ENCODE data around the gene LPCAT2.

The LPCAT2 gene

DNA sequence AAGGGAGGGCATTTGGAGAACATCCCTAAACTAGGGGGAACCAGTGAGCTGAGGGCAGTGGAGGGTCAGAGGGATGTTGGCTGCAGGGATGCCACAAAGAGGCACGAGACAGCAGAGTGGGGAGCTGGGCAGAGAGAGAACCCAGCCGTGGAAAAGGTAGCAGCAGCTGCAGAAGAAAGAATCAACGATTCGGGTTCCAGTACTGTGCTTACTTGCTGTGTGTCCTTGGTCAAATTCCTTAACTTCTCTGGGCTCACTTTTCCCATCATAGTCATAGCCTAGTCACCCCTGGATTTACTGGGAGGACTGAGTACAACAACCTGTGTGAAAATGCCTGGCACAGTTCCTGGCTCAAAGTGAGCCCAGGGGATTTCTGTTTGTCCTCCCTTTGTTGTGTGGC lies 42.7 kb upstream of the LPCAT2 start:
- TF ChIP-seq ZFP30 (CRISPR knock-in tag; IDR thresholded peaks at IDR 0.05) (no peak), ZC3H10 (CRISPR knock-in tag; IDR thresholded peaks at IDR 0.05) (no peak), GLIS3 (CRISPR knock-in tag; IDR thresholded peaks at IDR 0.05) (no peak), ZNF8 (CRISPR knock-in tag; IDR thresholded peaks at IDR 0.05) (no peak), BACH2 (CRISPR knock-in tag; IDR thresholded peaks at IDR 0.05; ENCODE audit: borderline replicate concordance) (no peak), ISL1 (CRISPR knock-in tag; IDR thresholded peaks at IDR 0.05) (no peak), ZNF565 (CRISPR knock-in tag; conservative IDR thresholded peaks at IDR 0.05; ENCODE audit: low read depth) (no peak)
- TF ChIP-seq, protein P1, sequence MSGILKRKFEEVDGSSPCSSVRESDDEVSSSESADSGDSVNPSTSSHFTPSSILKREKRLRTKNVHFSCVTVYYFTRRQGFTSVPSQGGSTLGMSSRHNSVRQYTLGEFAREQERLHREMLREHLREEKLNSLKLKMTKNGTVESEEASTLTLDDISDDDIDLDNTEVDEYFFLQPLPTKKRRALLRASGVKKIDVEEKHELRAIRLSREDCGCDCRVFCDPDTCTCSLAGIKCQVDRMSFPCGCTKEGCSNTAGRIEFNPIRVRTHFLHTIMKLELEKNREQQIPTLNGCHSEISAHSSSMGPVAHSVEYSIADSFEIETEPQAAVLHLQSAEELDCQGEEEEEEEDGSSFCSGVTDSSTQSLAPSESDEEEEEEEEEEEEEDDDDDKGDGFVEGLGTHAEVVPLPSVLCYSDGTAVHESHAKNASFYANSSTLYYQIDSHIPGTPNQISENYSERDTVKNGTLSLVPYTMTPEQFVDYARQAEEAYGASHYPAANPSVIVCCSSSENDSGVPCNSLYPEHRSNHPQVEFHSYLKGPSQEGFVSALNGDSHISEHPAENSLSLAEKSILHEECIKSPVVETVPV (CRISPR knock-in tag; IDR thresholded peaks at IDR 0.05), result no peak
- TF ChIP-seq, protein P2, sequence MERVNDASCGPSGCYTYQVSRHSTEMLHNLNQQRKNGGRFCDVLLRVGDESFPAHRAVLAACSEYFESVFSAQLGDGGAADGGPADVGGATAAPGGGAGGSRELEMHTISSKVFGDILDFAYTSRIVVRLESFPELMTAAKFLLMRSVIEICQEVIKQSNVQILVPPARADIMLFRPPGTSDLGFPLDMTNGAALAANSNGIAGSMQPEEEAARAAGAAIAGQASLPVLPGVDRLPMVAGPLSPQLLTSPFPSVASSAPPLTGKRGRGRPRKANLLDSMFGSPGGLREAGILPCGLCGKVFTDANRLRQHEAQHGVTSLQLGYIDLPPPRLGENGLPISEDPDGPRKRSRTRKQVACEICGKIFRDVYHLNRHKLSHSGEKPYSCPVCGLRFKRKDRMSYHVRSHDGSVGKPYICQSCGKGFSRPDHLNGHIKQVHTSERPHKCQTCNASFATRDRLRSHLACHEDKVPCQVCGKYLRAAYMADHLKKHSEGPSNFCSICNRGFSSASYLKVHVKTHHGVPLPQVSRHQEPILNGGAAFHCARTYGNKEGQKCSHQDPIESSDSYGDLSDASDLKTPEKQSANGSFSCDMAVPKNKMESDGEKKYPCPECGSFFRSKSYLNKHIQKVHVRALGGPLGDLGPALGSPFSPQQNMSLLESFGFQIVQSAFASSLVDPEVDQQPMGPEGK (CRISPR knock-in tag; IDR thresholded peaks at IDR 0.05; ENCODE audit: borderline replicate concordance), result no peak
- ATAC-seq, result no peak

DNA sequence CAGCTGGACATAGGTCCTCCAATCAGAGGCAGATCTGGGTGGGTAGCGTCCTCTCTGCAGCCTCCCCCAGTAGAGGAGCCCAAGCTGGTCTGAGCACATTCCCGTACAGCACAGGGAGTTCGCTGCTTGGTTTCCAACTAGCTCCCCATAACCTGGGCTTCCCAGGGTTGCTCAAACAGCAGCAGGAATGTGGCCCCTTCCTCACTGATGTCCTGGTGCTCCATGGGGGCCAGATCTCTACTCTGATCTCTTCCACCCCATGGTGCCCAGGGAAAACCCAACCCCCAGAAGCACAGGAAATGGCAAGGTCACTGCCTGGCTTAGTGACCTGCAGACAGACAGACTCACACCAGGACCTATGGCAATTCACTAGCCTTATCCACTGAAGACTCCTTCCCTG lies 41.0 kb upstream of the LPCAT2 start:
- no peak for ATAC-seq
- TF ChIP-seq, protein P2 (CRISPR knock-in tag; IDR thresholded peaks at IDR 0.05; ENCODE audit: borderline replicate concordance), result no peak
- TF ChIP-seq, protein P3, sequence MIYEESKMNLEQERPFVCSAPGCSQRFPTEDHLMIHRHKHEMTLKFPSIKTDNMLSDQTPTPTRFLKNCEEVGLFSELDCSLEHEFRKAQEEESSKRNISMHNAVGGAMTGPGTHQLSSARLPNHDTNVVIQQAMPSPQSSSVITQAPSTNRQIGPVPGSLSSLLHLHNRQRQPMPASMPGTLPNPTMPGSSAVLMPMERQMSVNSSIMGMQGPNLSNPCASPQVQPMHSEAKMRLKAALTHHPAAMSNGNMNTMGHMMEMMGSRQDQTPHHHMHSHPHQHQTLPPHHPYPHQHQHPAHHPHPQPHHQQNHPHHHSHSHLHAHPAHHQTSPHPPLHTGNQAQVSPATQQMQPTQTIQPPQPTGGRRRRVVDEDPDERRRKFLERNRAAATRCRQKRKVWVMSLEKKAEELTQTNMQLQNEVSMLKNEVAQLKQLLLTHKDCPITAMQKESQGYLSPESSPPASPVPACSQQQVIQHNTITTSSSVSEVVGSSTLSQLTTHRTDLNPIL (CRISPR knock-in tag; IDR thresholded peaks at IDR 0.05; ENCODE audit: low read depth), result no peak
- TF ChIP-seq ZC3H10 (CRISPR knock-in tag; IDR thresholded peaks at IDR 0.05) (no peak), CSDC2 (CRISPR knock-in tag; IDR thresholded peaks at IDR 0.05) (no peak), ZNF565 (CRISPR knock-in tag; conservative IDR thresholded peaks at IDR 0.05; ENCODE audit: low read depth) (no peak), ESRRG (CRISPR knock-in tag; IDR thresholded peaks at IDR 0.05) (no peak)
- TF ChIP-seq, protein P1 (CRISPR knock-in tag; IDR thresholded peaks at IDR 0.05), result no peak

DNA sequence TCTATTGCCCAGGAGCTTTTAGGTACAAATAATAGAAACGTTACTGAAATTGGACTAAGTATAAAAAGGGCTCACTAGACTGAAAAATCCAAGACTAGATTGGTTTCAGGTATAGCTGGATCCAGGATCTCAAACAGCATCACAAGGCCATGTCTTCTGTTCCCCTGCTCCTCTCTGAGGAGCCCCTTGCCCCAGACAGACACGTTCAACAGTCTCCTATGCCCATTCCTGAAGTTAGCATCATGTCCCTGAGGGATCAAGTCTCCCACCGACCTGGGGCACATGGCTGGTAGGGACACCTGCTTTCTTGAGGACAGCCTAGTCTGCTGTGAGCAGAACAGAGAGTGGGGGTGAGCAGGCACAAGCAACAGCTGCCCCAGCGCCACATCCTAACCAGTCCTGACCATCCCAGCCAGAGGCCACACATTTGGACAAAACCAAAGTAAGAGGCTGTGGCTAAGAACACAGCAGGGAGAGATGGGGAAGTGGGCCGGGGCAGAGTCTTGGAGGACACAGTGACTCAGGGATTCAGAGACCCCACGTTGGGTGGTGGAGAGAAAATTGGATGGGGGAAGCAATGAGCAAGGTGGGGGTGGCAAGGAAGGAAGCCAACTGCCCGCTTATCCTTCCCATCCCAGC lies 40.4 kb upstream of the LPCAT2 start:
- ATAC-seq, result no peak
- TF ChIP-seq SNAI2 (CRISPR knock-in tag; IDR thresholded peaks at IDR 0.05) (no peak), CSDC2 (CRISPR knock-in tag; IDR thresholded peaks at IDR 0.05) (no peak), ZFP3 (CRISPR knock-in tag; IDR thresholded peaks at IDR 0.05) (no peak), ZC3H10 (CRISPR knock-in tag; IDR thresholded peaks at IDR 0.05) (no peak), ISL1 (CRISPR knock-in tag; IDR thresholded peaks at IDR 0.05) (no peak), PPARA (CRISPR knock-in tag; IDR thresholded peaks at IDR 0.05; ENCODE audit: borderline replicate concordance) (no peak), ZFP30 (CRISPR knock-in tag; IDR thresholded peaks at IDR 0.05) (no peak), RARB (CRISPR knock-in tag; IDR thresholded peaks at IDR 0.05) (no peak), TCF4 (CRISPR knock-in tag; IDR thresholded peaks at IDR 0.05; ENCODE audit: borderline replicate concordance) (no peak)
- TF ChIP-seq, protein P3 (CRISPR knock-in tag; IDR thresholded peaks at IDR 0.05; ENCODE audit: low read depth), result no peak
- TF ChIP-seq, protein P4, sequence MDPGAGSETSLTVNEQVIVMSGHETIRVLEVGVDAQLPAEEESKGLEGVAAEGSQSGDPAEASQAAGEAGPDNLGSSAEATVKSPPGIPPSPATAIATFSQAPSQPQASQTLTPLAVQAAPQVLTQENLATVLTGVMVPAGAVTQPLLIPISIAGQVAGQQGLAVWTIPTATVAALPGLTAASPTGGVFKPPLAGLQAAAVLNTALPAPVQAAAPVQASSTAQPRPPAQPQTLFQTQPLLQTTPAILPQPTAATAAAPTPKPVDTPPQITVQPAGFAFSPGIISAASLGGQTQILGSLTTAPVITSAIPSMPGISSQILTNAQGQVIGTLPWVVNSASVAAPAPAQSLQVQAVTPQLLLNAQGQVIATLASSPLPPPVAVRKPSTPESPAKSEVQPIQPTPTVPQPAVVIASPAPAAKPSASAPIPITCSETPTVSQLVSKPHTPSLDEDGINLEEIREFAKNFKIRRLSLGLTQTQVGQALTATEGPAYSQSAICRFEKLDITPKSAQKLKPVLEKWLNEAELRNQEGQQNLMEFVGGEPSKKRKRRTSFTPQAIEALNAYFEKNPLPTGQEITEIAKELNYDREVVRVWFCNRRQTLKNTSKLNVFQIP (CRISPR knock-in tag; IDR thresholded peaks at IDR 0.05; ENCODE audit: borderline replicate concordance, low read depth), result no peak
- TF ChIP-seq, protein P1 (CRISPR knock-in tag; IDR thresholded peaks at IDR 0.05), result no peak
- TF ChIP-seq, protein P2 (CRISPR knock-in tag; IDR thresholded peaks at IDR 0.05; ENCODE audit: borderline replicate concordance), result no peak
